Peyer's patch (tissue), 4 donors: ENCODE results near the gene LIAS. TPM values are rescaled to one million over a fixed set of nuclear protein-coding genes. Genes with fewer than 3 reads are reported as not detected.
"Not testable (repeated sequence)": the region's sequence is repeated elsewhere in the genome, so short reads cannot be mapped to it uniquely, and the experiment has no call there.

ENCODE experiments used
- DNase-seq, 3 donors: peaks; one replicate each; pipeline ENCODE4 v3.0.0-alpha.2; 2017 to 2019
- H3K27ac ChIP-seq, 4 donors: fragments of 200-600 bp; sonication (generic); one replicate each; pipeline ENCODE4 v1.5.1; 2016 to 2019
- H3K27me3 ChIP-seq, 2 donors: fragments of 200-600 bp; sonication (generic); one replicate each; pipeline ENCODE4 v1.5.1; 2019
- H3K36me3 ChIP-seq, 3 donors: fragments of 200-600 bp; sonication (generic); one replicate each; pipeline ENCODE4 v1.5.1; 2016 to 2019
- H3K4me1 ChIP-seq, 4 donors: fragments of 200-600 bp; sonication (generic); one replicate each; pipeline ENCODE4 v1.5.1; 2016 to 2019
- H3K4me3 ChIP-seq, 4 donors: fragments of 200-600 bp; sonication (generic); 1 replicate in 3 of 4; 2 replicates in 1 of 4; pipeline ENCODE4 v1.5.1; 2016 to 2019; ENCODE audit warnings: mild to moderate bottlenecking in 1 of 4
- H3K9me3 ChIP-seq, 4 donors: fragments of 200-600 bp; sonication (generic); one replicate each; pipeline ENCODE4 v1.5.1; 2016 to 2019; ENCODE audit warnings: mild to moderate bottlenecking in 1 of 4
- POLR2A ChIP-seq, 2 donors: fragments of 450-650 bp; IDR thresholded peaks; one replicate each; pipeline ENCODE4 v1.5.1; 2017; ENCODE audit warnings: antibody characterized with exemption in 2 of 2, mild to moderate bottlenecking in 2 of 2, moderate library complexity in 2 of 2
- total RNA-seq, 4 donors: library from RNA; depleted of rRNA; stranded (reverse); fragments of >200 nt; gene quantifications; one replicate each; pipeline ENCODE4 v1.1.0, GENCODE V29; 2016
- TF ChIP-seq, protein P1 (sequence below), 6 experiments: fragments of 450-650 bp in 4 of 6; fragments of 200-600 bp in 2 of 6; sonication (generic) in 1 of 6; IDR thresholded peaks; one replicate each; pipeline ENCODE4 v1.5.1; 2017 to 2019; ENCODE audit warnings: antibody characterized with exemption in 6 of 6, mild to moderate bottlenecking in 3 of 6, moderate library complexity in 1 of 6

Gene LIAS
- total RNA-seq, 4 donors from 2014 or later, result 11.9 to 27.2 (median 17.0) TPM

DNA sequence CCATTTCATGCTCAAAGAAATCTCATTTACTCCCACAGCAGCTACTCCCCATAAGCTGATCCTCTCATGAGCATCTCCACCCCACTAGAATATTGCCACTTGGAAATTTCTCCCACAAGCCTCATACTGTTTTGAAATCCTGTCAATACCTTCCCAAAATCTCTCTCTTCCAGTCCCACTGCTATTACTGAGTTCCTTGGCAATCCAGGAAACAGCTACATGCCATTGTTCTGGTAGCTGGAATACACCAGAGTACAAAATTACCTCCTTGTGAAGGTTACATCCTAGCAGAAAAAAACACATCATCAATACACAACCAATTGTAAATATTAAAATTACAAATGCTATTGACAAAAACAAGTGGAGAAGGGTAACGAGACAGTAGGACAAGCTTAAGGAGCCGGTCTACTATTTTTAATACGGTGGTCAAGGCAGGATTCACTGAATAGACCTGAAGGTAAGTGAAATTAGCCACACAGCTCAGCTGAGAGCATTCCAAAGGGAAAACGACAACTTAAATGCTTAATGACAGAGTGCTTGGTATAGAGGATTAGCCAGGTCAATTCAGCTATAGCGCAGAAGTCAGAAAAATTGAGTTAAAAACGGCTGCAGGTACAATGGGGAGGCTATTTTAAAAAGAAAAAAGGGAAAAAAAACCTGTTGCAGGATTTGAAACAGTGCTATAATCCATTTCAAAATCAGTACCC, 6.5 kb upstream of the LIAS start:
- TF ChIP-seq, protein P1, sequence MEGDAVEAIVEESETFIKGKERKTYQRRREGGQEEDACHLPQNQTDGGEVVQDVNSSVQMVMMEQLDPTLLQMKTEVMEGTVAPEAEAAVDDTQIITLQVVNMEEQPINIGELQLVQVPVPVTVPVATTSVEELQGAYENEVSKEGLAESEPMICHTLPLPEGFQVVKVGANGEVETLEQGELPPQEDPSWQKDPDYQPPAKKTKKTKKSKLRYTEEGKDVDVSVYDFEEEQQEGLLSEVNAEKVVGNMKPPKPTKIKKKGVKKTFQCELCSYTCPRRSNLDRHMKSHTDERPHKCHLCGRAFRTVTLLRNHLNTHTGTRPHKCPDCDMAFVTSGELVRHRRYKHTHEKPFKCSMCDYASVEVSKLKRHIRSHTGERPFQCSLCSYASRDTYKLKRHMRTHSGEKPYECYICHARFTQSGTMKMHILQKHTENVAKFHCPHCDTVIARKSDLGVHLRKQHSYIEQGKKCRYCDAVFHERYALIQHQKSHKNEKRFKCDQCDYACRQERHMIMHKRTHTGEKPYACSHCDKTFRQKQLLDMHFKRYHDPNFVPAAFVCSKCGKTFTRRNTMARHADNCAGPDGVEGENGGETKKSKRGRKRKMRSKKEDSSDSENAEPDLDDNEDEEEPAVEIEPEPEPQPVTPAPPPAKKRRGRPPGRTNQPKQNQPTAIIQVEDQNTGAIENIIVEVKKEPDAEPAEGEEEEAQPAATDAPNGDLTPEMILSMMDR (IDR thresholded peaks at IDR 0.05), result no peak
- no peak for TF ChIP-seq POLR2A (IDR thresholded peaks at IDR 0.05)
- Histone ChIP-seq H3K4me3 (no peak overlapping the region), H3K27ac (no peak overlapping the region), H3K36me3 (peaks cover 0 to 61% (median 0%) of the 10 kb centered on the region in 3 donors), H3K4me1 (peaks cover 0 to 16% (median 3%) of the 10 kb centered on the region in 4 donors), H3K27me3 (no peaks in the 10 kb centered on the region), H3K9me3 (no peaks in the 10 kb centered on the region)
- DNase-seq, result no peak

DNA sequence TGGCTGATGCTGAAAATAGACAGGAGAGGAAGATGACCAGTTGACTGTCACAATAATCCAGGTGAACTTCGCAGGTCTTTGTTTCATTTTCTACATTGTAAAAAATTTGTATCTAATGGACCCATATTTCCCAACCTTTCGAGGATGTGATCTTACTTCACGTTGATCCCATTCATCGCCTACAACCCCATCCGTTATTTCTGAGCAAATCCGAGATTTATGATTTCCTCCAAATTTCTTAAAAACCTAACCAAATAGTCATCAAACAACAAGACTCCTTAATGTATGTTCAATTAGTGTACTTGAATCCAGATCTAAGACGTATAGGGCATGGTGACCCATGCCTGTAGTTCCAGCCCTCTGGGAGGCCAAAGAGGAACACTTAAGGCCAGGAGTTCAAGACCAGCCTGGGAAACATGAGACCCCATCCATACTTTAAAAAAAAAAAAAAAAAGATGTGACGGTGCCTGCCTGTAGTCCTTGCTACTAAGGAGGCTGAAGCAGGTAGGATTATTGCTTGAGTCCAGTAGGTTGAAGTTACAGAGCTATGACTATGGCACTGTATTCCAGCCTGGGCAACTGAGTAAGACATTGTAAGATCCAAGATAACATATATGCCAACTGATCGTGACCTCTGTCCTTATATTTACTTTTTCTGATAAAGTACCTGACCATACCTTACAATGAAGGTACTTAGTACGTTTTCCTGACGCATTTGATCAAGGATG, 5.8 kb upstream of the LIAS start:
- Histone ChIP-seq H3K4me3 (no peak overlapping the region), H3K27ac (no peak overlapping the region), H3K9me3 (no peaks in the 10 kb centered on the region), H3K27me3 (no peaks in the 10 kb centered on the region), H3K4me1 (peaks cover 0 to 15% (median 7%) of the 10 kb centered on the region in 4 donors), H3K36me3 (peaks cover 0 to 64% (median 0%) of the 10 kb centered on the region in 3 donors)
- no peak for DNase-seq
- TF ChIP-seq, protein P1 (IDR thresholded peaks at IDR 0.05), result no peak
- TF ChIP-seq POLR2A (IDR thresholded peaks at IDR 0.05), result no peak

DNA sequence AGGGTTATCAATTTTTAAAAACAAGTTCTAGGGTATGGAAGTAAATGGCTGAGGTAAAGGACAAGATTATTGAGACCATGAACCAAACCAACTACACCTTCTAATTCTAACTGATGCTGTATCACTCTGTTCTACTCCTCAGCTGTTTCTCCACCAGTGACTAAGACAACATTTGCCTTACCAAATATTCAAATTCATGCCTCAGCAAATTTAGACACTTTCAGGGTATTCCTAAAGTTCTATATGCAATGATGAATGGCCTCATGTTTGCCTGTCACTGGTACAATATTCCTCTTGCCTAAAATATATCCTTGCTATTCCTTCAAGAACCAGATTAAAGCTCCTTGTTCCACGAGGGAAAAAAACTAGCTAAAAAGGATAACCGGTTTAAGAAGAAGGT, 5.1 kb upstream of the LIAS start:
- no peak for TF ChIP-seq POLR2A (IDR thresholded peaks at IDR 0.05)
- TF ChIP-seq, protein P1 (IDR thresholded peaks at IDR 0.05), result no peak
- H3K4me3 ChIP-seq, result no peak overlapping the region
- no peak overlapping the region for H3K27ac ChIP-seq
- H3K27me3 ChIP-seq, result no peaks in the 10 kb centered on the region
- DNase-seq, result no peak
- H3K36me3 ChIP-seq, result peaks cover 0 to 64% (median 0%) of the 10 kb centered on the region in 3 donors
- H3K4me1 ChIP-seq, result peaks cover 0 to 14% (median 7%) of the 10 kb centered on the region in 4 donors
- H3K9me3 ChIP-seq, result no peaks in the 10 kb centered on the region

- peaks cover 3 to 14% (median 7%) of the 10 kb centered on the region in 4 donors for H3K4me1 ChIP-seq
- no peak overlapping the region for H3K27ac ChIP-seq
- no peaks in the 10 kb centered on the region for H3K9me3 ChIP-seq
- H3K36me3 ChIP-seq, result peaks cover 0 to 64% (median 0%) of the 10 kb centered on the region in 3 donors
- H3K4me3 ChIP-seq, result no peak overlapping the region
- H3K27me3 ChIP-seq, result no peaks in the 10 kb centered on the region
- TF ChIP-seq, protein P1 (IDR thresholded peaks at IDR 0.05), result no peak
- TF ChIP-seq POLR2A (IDR thresholded peaks at IDR 0.05), result no peak
- DNase-seq, result no peak
Observed at GRCh38 chr4:39455486-39455885, 3.4 kb upstream of the LIAS start.

DNA sequence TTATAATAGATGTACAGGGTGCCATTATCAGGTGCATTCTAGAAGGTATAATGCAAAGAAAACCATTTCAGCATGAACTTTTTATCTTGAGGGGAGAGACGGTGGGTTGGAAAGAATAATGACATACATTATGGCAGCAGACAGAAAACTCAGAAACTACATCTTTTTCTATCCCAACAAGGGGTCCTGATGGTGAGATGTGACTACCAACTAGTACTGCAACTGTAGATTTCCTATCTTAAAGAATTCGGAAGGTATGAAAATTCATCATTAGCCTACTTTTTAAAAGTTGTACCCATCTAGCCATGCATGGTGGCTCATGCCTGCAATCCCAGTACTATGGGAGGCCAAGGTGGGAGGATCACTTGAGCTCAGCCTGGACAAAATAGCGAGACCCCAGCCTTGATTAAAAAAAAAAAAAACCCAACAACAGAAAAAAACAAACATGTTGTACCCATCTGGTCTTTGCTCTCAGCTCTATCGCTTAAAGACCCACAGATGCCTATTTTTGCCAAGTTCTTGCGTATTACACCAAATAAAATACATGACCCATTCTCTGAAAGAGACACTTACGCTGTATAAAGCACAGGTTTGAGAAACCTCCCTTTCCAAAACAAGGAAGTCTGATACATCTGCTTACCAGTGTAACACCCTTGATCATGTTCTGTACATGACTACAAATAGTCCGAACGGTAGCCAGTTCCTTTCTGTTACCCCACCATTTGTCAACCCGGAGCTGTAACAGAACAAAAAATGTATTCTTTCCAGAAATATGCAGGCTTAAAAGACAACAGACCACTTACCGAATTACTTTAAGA, 1.7 kb upstream of the LIAS start:
- H3K27me3 ChIP-seq, result no peaks in the 10 kb centered on the region
- peaks cover 0 to 54% (median 0%) of the 10 kb centered on the region in 3 donors for H3K36me3 ChIP-seq
- H3K27ac ChIP-seq, result peak overlapping the region in 3 of 4 donors; percentile 93 to 97 (median 97)
- H3K4me3 ChIP-seq, result peak overlapping the region in 3 of 4 donors; percentile 74 to 93 (median 76)
- no peak for DNase-seq
- no peaks in the 10 kb centered on the region for H3K9me3 ChIP-seq
- peaks cover 3 to 14% (median 7%) of the 10 kb centered on the region in 4 donors for H3K4me1 ChIP-seq
- TF ChIP-seq POLR2A (IDR thresholded peaks at IDR 0.05), result no peak
- TF ChIP-seq, protein P1 (IDR thresholded peaks at IDR 0.05), result no peak

DNA sequence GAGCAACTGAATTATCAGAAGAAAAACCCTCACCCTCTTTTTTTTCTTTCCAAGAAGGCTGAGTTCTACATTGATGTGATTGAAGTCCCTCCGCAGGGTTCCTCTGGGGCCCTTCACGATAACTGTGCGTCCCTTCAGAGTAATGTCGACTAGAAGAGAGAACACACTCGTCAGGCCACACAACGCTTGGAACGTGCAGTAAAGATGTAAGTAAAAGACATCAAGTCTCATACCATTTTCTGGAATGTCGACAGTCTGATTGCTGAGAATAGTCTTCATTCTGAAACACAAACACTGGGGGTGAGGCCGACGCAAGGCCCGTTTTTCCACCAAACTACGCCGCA, 723 bp upstream of the LIAS start:
- peak overlapping the region; percentile 89 to 97 (median 95) for H3K27ac ChIP-seq
- peaks cover 0 to 54% (median 0%) of the 10 kb centered on the region in 3 donors for H3K36me3 ChIP-seq
- not testable (repeated sequence) for H3K9me3 ChIP-seq, DNase-seq, H3K27me3 ChIP-seq
- H3K4me3 ChIP-seq, result peak overlapping the region; percentile 61 to 93 (median 75)
- H3K4me1 ChIP-seq, result peaks cover 3 to 14% (median 7%) of the 10 kb centered on the region in 4 donors
